ENCODE measurements around the gene FLNA. TPM values are rescaled to one million over a fixed set of nuclear protein-coding genes. Genes with fewer than 3 reads are reported as not detected.

FLNA gene
- total RNA-seq, 1 experiment from 2014 or later, result 1,210 TPM

DNA sequence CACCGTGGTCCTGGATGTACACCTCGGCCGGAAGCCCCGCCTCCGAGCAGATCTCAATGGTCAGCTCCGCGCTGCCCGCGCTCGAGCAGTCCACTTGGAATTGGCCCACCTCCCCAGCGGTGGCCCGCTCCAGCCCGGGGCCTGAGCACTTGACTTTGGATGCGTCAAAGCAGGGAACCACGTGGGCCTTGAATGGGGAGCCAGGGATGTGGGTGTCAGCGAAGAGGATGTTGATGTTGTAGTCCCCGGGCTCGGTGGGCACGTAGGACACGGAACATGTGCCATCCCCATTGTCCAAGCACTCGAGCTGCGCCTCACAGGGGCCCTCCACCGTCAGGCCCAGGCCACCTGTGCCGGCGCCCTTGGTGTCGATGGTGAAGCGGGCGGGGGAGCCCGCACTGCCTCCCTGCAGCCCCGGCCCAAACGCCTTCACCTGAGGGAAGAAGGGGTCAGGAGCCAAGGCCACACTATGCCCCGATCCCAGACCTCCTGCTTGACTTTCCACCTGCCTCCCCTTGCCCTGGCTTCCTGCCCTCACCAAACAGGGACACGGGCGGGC is 14.2 kb downstream of the FLNA start:
- no peak for DNase-seq (ENCODE audit: low spot score)
- ChIA-PET POLR2A (ENCODE audit: low non-redundant PET) (no interaction called here), CTCF (no interaction called here)
- Histone ChIP-seq H3K27ac (ENCODE audit: low read depth, low read length, poor library complexity, severe bottlenecking) (no peak overlapping the region), H3K4me3 (ENCODE audit: low read depth, low read length, poor library complexity, severe bottlenecking) (no peak overlapping the region), H3K36me3 (ENCODE audit: insufficient read depth, low read length, poor library complexity, severe bottlenecking) (peaks cover 87% of the 10 kb centered on the region), H3K4me1 (ENCODE audit: insufficient read depth, low read length, poor library complexity, severe bottlenecking) (no peaks in the 10 kb centered on the region), H3K27me3 (replicated peaks; ENCODE audit: insufficient read depth, low read depth, low read length, poor library complexity) (no peaks in the 10 kb centered on the region), H3K9me3 (ENCODE audit: low read depth, low read length, poor library complexity, severe bottlenecking) (no peaks in the 10 kb centered on the region)
- intact Hi-C loops (cut with micrococcal nuclease; ENCODE audit: unreplicated experiment), result no loop called here
- no TSS peak for BruUV-seq (replicated peaks)
- TF ChIP-seq, protein P1, sequence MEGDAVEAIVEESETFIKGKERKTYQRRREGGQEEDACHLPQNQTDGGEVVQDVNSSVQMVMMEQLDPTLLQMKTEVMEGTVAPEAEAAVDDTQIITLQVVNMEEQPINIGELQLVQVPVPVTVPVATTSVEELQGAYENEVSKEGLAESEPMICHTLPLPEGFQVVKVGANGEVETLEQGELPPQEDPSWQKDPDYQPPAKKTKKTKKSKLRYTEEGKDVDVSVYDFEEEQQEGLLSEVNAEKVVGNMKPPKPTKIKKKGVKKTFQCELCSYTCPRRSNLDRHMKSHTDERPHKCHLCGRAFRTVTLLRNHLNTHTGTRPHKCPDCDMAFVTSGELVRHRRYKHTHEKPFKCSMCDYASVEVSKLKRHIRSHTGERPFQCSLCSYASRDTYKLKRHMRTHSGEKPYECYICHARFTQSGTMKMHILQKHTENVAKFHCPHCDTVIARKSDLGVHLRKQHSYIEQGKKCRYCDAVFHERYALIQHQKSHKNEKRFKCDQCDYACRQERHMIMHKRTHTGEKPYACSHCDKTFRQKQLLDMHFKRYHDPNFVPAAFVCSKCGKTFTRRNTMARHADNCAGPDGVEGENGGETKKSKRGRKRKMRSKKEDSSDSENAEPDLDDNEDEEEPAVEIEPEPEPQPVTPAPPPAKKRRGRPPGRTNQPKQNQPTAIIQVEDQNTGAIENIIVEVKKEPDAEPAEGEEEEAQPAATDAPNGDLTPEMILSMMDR (conservative IDR thresholded peaks at IDR 0.05; ENCODE audit: low read depth, low read length), result no peak
- no peak for TF ChIP-seq EZH2 (IDR thresholded peaks at IDR 0.05; ENCODE audit: borderline replicate concordance, low read depth, low read length, poor library complexity, severe bottlenecking)

- Histone ChIP-seq H3K9me3 (ENCODE audit: low read depth, low read length, poor library complexity, severe bottlenecking) (no peaks in the 10 kb centered on the region), H3K27me3 (replicated peaks; ENCODE audit: insufficient read depth, low read depth, low read length, poor library complexity) (no peaks in the 10 kb centered on the region), H3K36me3 (ENCODE audit: insufficient read depth, low read length, poor library complexity, severe bottlenecking) (peaks cover 85% of the 10 kb centered on the region), H3K4me1 (ENCODE audit: insufficient read depth, low read length, poor library complexity, severe bottlenecking) (no peaks in the 10 kb centered on the region), H3K4me3 (ENCODE audit: low read depth, low read length, poor library complexity, severe bottlenecking) (no peak overlapping the region), H3K27ac (ENCODE audit: low read depth, low read length, poor library complexity, severe bottlenecking) (no peak overlapping the region)
- POLR2A ChIA-PET (ENCODE audit: low non-redundant PET), result no interaction called here
- CTCF ChIA-PET, result no interaction called here
- no peak for DNase-seq (ENCODE audit: low spot score)
- intact Hi-C loops (cut with micrococcal nuclease; ENCODE audit: unreplicated experiment), result no loop called here
- TF ChIP-seq, protein P1 (conservative IDR thresholded peaks at IDR 0.05; ENCODE audit: low read depth, low read length), result no peak
- no peak for TF ChIP-seq EZH2 (IDR thresholded peaks at IDR 0.05; ENCODE audit: borderline replicate concordance, low read depth, low read length, poor library complexity, severe bottlenecking)
- TSS peak; percentile 43 for BruUV-seq (replicated peaks)
These were observed 14.9 kb downstream of the FLNA start for GRCh38 chrX:154359362-154360154.

GRCh38 chrX:154358829-154359228 is 15.6 kb downstream of the FLNA start:
- no peaks in the 10 kb centered on the region for H3K27me3 ChIP-seq (replicated peaks; ENCODE audit: insufficient read depth, low read depth, low read length, poor library complexity)
- CTCF ChIA-PET, result no interaction called here
- H3K4me1 ChIP-seq (ENCODE audit: insufficient read depth, low read length, poor library complexity, severe bottlenecking), result no peaks in the 10 kb centered on the region
- intact Hi-C loops (cut with micrococcal nuclease; ENCODE audit: unreplicated experiment), result no loop called here
- H3K4me3 ChIP-seq (ENCODE audit: low read depth, low read length, poor library complexity, severe bottlenecking), result no peak overlapping the region
- peaks cover 85% of the 10 kb centered on the region for H3K36me3 ChIP-seq (ENCODE audit: insufficient read depth, low read length, poor library complexity, severe bottlenecking)
- TF ChIP-seq EZH2 (IDR thresholded peaks at IDR 0.05; ENCODE audit: borderline replicate concordance, low read depth, low read length, poor library complexity, severe bottlenecking), result no peak
- TF ChIP-seq, protein P1 (conservative IDR thresholded peaks at IDR 0.05; ENCODE audit: low read depth, low read length), result no peak
- no TSS peak for BruUV-seq (replicated peaks)
- POLR2A ChIA-PET (ENCODE audit: low non-redundant PET), result no interaction called here
- no peak for DNase-seq (ENCODE audit: low spot score)
- H3K9me3 ChIP-seq (ENCODE audit: low read depth, low read length, poor library complexity, severe bottlenecking), result no peaks in the 10 kb centered on the region
- H3K27ac ChIP-seq (ENCODE audit: low read depth, low read length, poor library complexity, severe bottlenecking), result no peak overlapping the region

All from A673 (cell line).